GM19193 (cell line): ENCODE measurements around the gene TELO2.

Experiments used
- POLR2A ChIP-seq: IDR thresholded peaks from 4 replicates; pipeline ENCODE4 v1.6.1; 2011; ENCODE audit not compliant: insufficient read depth, insufficient read length; ENCODE audit errors: extremely low read depth

Gene TELO2

DNA sequence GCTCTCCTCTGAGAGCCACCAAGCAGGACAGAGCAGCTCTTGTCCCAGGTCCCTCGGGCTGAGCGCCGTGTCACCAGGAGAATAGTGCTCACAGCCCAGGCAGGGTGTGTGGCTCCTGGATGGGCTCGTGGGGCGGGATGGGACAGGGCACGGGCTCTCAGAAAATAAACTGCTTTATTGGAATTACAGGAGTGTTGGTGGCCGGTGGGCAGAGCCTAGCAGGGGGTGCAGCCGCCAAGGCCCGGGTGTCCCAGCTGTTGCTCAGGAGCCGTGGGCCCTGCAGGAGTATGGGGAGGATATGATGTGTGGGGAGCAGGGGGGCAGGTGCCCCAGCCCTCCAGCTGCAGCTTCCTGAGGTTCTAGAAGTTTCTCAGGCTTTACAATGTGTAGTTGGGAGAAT, 17.1 kb downstream of the TELO2 start:
- TF ChIP-seq POLR2A: no peak

DNA sequence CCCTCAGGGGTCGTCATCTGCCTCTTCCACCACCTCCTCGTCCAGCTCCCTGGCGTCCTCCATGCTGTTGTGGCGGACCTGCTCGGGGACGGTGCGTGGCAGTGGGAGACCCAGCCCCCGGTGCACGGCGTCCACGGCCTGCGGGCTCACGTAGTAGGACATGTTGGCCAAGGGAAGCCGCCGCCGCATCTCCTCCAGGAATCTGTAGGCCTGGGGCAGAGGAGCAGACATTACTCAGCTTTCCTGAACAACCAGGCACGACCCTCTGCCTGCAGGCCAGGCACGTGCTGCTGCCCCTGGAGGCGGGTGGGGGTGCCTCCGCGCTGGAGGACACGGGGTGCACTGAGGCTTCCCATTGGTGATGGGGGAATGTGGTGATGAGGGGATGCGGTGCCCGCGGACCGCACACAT, 17.8 kb downstream of the TELO2 start:
- TF ChIP-seq POLR2A: no peak

DNA sequence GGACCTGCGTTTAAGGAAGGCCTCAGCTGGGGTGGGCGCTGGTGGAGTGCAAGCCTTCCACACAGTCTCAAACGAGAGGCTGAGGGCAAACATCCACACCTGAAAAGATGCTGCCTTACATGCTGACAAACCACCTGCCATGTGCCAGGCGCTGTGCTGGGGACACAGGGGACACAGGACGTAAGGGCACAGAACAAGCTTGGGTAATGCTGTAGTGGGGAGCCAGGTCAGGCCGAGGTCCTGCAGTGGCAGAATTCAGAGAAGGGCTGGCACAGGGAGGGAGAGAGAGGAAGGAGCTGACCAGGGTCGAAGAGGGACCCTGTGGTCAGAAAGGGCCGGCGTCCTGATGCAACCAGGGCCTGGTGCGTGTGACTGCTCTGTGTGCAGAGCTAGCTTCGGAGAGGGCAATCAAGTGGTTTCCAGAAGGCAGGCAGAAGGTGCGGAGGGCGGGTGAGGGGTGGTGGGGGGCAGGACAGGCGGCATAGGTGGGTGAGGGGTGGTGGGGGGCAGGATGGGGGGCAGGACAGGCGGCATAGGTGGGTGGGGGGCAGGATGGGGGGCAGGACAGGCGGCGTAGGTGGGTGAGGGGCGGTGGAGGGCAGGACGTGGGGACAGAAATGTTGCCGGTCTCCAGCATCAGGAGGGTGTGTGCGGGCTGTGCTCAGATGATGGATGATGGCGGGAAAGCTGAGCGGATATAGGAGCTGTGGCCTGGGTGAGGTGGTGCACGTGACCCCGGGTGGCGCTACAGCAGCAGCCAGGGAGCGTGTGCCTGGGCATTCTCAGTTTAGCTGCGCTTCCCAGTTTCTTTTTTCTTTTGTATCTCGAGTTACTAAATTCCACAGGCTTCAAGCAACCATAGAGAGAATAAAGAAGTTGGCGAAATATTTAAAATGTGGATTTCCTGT, 18.8 kb downstream of the TELO2 start:
- no peak for TF ChIP-seq POLR2A

DNA sequence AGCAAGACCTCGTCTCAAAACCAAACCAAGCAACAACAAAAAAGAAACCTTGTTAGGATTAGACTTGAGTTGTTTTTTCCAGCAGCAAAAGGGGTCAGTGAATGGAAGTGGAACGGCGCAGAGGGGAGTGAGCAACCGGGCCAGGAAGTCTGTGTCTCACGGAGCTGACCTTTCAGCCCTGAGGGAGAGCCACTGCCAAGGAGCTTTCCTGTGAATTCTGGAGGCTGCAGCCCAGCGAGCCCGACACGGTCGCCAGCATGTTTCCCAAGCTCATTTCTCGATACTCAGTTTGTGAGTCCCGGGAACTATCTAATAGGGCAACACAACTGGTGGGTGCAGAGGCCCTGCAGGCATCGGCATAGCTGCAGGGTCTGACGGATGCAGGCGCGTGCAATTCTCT, 19.6 kb downstream of the TELO2 start:
- no peak for TF ChIP-seq POLR2A

DNA sequence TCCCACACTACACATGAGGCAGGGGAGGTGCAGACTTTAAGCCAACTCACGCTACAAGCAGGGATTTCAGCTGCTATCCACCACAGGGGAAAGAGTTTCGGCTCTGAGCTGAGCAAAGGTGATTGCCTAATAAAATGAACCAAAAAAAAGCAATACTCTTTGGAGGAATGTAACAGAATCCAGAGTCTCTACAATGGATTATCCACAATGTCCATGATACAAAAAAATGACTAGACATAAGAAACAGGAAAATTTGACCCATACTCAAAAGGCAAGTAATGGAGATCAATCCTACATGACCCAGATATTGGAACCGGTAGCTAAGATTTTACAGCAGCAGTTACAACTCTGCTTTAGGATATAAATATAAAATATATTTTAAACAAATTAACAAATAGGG, 21.3 kb downstream of the TELO2 start:
- TF ChIP-seq POLR2A: no peak

DNA sequence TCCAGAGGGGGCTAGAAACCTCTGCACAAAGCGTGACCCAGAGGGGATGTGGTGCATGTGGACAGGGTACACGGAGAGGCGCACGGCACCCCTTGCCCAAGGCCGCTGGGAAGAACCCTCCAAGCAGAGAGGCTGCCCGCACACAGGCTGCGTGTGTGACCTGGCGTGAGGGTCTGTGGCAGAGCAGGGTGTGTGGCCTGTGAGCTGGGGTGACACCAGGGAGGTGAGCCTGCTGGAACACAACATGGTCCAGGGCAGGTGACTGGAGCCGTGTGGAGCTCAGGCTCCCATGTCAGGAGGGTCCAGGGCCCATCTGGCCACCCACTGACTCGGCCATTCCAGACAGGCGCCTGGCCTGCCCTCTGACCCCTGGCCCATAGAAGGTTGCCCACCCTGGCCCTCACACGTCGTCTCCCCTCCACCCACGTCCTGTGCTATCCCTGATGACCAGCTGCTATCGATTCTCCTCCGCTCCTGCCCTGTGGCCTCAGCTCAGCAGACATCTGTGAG, 25.5 kb downstream of the TELO2 start:
- no peak for TF ChIP-seq POLR2A

DNA sequence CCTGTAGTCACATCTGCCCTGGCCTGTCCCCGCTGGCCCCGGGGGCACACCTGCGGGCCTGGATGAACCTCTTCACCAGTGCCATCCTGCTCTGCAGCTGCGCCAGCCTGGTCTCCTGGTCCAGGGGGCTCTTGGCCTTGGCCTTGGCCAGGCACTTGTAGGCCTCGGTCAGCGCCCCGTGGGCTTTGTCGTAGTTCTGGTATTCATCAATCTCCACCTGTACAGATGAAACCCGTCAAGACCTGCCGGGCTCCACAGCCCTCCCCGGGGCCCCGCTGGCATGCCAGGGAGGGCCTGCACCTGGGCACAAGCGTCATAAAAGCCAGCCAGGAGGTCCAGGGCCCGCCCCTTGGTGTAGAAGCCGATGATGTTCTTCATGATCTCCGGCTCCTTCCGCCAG, 26.7 kb downstream of the TELO2 start:
- TF ChIP-seq POLR2A: no peak

DNA sequence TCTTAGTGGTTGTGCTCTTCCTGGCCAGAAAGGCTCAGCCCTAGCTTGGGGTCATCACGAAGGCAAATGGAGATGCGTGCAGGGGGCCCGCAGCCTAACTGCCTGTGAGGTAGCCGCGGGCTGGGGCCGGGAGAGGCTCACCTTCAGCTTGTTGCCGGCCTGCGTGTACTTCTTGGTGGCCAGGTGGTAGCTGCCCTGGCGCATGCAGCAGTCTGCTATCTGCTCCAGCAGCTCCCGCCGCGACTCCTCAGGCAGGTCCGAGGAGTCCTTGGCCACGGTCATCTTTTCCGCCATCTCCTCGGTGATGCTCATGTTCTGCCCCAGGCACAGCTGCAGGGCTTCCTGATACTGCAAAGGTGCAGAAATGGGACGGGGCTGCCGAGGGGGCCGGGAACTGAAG, 27.3 kb downstream of the TELO2 start:
- no peak for TF ChIP-seq POLR2A

DNA sequence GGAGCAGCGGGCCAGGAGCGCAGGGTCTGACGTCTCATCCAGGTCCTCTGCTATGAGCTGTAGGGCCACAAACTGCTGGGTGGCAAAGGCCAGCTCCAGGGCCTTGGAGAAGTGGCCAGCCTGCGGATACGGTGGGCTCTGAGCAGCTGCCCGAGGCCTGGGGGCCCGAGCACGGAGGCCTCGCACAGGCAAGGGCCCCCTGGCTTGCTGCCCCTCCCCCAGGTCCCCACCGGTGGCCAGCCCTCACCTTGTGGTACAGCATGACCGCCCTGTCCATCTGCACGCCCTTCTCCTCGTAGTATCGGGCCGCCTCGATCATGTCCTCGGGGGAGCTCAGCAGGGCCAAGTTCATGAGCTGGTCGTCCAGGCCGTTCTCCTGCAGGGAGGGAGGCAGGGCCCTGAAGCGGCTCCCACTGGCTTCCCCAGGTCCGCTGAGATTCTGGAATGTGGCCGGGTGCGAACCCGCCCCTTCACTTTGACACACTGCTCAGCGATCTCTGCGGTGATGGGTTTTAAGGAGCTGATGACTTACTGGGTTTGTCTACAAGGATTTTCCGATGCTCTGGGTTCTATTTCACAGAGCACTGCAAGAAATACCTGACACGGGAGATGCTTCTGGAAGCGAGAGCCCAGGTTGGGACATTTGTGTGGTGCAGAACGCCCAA, 30.6 kb downstream of the TELO2 start:
- TF ChIP-seq POLR2A: no peak

DNA sequence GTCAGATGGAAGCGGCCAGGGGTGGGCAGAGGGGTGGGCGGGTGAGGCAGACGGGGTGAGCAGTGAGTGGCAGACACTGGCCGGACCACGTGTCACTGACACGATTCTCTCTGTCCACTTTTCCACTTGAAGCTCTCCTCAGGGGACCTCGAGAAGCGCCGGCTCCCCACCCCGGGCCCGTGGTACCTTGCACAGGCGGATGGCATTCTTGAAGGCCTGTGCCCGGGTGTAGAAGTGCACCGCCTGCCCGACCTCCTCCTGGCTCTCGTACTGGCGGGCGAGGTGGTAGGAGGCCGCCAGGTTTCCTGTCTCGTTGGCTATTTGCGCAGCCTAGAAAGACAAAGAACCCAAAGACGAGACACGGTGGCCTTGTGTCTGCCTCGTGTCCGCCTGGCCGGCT, 31.2 kb downstream of the TELO2 start:
- TF ChIP-seq POLR2A: no peak

DNA sequence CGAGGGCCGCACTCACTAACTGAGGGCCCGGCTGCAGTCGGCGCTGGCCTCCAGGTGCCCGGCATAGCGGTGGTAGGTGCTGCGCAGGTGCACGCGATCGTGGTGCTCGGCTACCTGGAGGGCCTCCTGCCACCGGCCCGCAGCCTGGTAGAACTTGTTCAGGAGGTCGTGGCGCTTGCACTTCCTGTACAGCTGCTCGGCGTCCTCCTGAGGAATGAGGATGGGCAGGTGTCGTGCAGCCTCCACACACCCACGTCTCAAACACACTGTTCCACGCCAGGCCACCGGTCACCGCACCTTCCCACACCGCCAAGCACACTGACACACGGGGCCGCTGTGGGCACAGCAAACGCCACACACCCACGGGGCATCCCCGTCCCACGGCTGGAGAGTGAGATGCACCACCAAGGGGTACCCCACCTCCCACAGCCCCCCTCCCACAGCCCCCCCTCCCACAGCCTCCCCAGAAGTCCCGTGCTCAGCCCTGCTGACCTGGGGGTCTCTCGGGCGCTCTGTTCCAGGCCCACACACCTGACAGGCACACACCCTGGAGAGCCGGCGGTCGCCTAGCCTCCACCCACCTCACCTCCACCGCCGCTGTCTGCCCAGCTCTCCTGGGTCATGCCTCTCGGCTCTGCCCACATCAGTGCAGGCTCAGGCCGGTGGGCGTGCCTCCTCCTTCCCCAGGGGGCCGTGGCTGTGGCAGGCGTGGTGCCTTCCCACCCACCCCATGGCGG, 32.9 kb downstream of the TELO2 start:
- no peak for TF ChIP-seq POLR2A

DNA sequence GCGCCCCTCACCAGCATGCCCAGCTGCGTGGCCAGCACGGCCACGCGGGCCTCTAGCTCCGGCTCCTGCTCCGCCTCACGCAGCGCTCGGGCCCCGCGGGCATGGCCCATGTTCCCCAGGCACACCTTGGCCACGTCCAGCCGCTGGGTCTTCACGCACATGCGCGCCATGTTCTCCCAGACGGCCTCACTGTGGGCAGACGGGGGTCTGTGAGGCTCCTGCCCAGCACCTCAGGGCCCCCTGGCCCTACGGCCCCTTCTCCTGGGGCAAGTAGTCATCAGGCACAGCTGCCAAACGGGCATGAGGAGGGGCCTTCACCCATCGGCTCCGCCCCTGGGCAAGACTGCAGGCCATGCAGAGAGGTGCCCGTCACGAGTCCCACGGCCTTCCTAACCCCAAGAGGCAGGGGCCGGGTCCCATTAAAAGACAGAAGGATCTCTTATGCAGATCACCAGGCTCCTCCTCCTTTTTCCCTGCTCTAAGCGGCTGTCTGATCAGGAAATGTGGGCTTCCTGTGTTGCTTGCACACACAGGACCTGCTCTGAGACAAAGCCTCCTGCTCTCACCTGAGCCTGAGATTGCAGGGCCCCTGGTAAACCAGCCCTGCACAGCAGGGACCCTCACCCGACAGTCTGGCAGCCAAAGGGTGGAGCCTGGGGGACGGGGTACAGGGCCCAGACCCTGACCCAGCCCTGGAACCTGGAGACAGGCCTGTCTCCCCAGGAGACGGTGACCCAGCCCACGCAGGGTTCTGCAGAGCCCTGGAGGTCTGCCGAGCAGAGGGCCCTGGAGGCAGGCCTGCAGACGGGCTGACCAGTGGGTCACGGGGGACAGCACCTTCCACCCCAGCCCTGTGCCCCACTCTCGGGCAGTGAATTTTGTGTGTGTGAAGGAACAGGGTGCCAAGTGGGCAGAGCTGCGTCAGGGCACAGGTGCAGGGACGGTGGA, 33.7 kb downstream of the TELO2 start:
- no peak for TF ChIP-seq POLR2A

DNA sequence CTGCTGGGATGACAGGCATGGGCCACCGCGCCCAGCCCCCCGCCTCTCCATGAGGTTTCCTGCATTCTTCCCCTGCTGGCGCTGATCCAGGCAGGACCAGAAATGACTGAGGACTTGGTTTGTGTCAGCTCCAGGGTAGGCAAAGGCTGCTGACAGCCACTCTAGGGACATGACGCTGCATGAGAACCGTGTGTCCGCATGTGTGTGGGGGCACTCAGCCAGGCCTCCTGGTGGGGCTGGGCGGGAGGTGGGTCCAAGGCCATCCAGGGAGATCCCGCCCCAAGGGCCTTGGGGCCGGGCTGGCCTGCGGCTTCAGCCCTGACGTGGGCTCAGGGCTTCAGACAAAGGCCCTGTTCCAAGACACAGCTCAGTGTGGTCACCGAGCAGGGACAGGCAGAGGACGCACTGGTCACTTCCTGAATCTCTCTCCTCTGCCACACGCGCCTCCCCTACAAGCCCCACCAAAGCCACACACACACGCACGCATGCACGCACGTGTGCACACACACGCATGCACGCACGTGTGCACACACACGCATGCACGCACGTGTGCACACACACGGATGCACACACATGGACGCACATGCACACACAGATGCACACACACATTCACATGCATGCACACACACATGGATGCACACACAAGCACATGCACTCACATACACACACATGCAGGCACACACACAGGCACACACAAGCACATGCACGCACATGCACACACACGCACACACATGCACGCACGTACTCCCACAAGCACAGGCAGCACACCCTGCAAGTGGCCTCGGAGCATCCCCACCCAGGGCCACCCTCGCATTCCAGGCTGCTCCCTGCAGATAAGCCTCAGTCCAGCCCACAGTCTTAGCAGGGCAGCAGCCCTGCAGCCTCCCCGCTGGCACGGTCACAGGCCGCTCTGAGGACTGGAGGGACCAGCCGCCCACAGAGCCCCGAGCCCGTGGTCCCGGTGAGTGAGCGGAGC, 35.0 kb downstream of the TELO2 start:
- no peak for TF ChIP-seq POLR2A
